CD4-positive, alpha-beta T cell treated with Interferon gamma for 1 hour (primary cell): ENCODE measurements around the gene NOVA1.

Experiments
- DNase-seq: peaks from one replicate; pipeline ENCODE4 v3.0.0-alpha.2; 2020

The NOVA1 gene

GRCh38 chr14:26589925-26590324 lies 7.9 kb downstream of the NOVA1 start:
- no peak for DNase-seq

GRCh38 chr14:26577711-26578110 lies 20.1 kb downstream of the NOVA1 start:
- DNase-seq, result no peak

GRCh38 chr14:26554069-26554772 lies 43.6 kb downstream of the NOVA1 start:
- no peak for DNase-seq

- DNase-seq, result no peak
Observed at GRCh38 chr14:26549571-26549970, 48.3 kb downstream of the NOVA1 start.

- no peak for DNase-seq
Observed at GRCh38 chr14:26548406-26548805, 49.4 kb downstream of the NOVA1 start.

GRCh38 chr14:26538176-26538575 lies 59.7 kb downstream of the NOVA1 start:
- no peak for DNase-seq

GRCh38 chr14:26531894-26532293 lies 65.9 kb downstream of the NOVA1 start:
- no peak for DNase-seq

GRCh38 chr14:26528415-26529182 lies 69.2 kb downstream of the NOVA1 start:
- DNase-seq, result no peak

- DNase-seq, result no peak
Observed at GRCh38 chr14:26527095-26527494, 70.7 kb downstream of the NOVA1 start.

- no peak for DNase-seq
Observed at GRCh38 chr14:26526137-26526536, 71.7 kb downstream of the NOVA1 start.

GRCh38 chr14:26525085-26525484 lies 72.7 kb downstream of the NOVA1 start:
- no peak for DNase-seq

GRCh38 chr14:26522967-26523366 lies 74.9 kb downstream of the NOVA1 start:
- DNase-seq, result no peak

- DNase-seq, result no peak
Observed at GRCh38 chr14:26517771-26518170, 80.1 kb downstream of the NOVA1 start.

- no peak for DNase-seq
Observed at GRCh38 chr14:26500028-26500427, 97.8 kb downstream of the NOVA1 start.

- no peak for DNase-seq
Observed at GRCh38 chr14:26499546-26499945, 98.3 kb downstream of the NOVA1 start.

GRCh38 chr14:26486922-26487321 lies 110.9 kb downstream of the NOVA1 start:
- DNase-seq, result no peak

GRCh38 chr14:26484562-26484961 lies 113.3 kb downstream of the NOVA1 start:
- DNase-seq, result no peak

GRCh38 chr14:26478967-26479366 lies 118.9 kb downstream of the NOVA1 start:
- no peak for DNase-seq

- no peak for DNase-seq
Observed at GRCh38 chr14:26466862-26467261, 131.0 kb downstream of the NOVA1 start.

GRCh38 chr14:26463136-26463535 lies 134.7 kb downstream of the NOVA1 start:
- no peak for DNase-seq

- DNase-seq, result no peak
Observed at GRCh38 chr14:26454105-26454504, 143.7 kb downstream of the NOVA1 start.

- no peak for DNase-seq
Observed at GRCh38 chr14:26448181-26448855, 149.5 kb downstream of the NOVA1 start.

- no peak for DNase-seq
Observed at GRCh38 chr14:26444822-26445221, 153.0 kb downstream of the NOVA1 start.

- DNase-seq, result no peak
Observed at GRCh38 chr14:26443654-26444053, 154.2 kb downstream of the NOVA1 start.
